COLO829 (cell line): ENCODE results near the gene ZBP1.

ENCODE experiments used
- DNase-seq: peaks from one replicate; pipeline ENCODE4 v3.0.0; 2012; ENCODE audit warnings: low spot score

ZBP1 gene

DNA sequence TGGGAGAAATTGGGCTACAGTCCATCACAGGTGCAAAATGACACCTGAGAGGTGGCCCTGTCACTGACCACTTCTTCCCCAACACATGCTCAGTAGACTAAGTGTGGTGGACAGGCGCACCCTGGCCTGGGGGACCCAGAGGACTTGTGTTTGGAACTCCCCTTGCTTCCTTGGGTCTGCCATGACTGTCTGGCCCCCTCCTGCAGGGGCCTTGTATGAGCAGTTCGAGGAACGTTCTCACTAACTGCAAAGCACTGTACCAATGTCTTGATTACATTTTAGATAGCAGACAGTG lies 63.3 kb downstream of the ZBP1 start:
- no peak for DNase-seq

DNA sequence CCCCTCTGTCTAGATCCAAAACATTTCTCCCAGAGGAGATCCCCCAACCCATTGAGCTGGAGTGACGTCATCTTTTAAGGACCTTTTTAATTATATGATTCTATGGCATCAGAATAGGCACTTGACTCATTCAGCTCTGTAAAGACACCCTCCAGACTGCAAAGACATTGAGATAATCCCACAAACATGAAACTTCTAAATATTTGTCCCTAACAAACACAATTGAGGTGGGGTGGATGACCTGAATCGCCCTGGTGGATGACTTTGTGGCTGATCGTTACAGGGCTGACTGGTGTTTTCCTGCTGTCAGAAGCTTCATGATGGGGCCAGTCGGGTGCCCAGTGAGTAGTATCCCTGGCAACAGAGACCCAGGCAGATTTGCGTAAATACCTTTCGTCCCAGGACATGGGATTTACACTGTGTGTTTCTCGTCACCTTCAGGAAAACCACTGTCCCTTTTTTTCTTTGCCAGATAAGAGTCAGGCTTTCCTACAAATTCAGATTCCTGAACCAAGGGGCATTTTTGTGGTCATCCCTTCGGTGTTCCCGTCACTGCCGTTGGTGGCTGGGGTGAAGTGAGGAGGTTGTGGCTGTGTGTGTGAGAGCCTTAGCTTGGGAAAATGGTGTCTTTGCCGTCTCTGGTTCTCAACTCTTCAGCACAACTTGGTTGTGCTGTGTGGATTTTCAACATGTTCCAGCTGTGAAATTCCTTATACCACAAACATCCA lies 64.6 kb downstream of the ZBP1 start:
- DNase-seq, result no peak
